Body of pancreas (tissue), 4 donors: ENCODE measurements around the gene BBOX1.

Experiments
- POLR2A ChIP-seq, 3 donors: fragments of 450-650 bp; IDR thresholded peaks; one replicate each; pipeline ENCODE4 v1.6.1; 2016; ENCODE audit warnings: antibody characterized with exemption in 3 of 3, mild to moderate bottlenecking in 2 of 3
- TF ChIP-seq, protein P1 (sequence below), 7 experiments: fragments of 450-650 bp in 4 of 7; fragments of 200-600 bp in 3 of 7; sonication (generic) in 3 of 7; IDR thresholded peaks; one replicate each; pipeline ENCODE4 v1.5.1; 2016 to 2019; ENCODE audit warnings: antibody characterized with exemption in 7 of 7

DNA sequence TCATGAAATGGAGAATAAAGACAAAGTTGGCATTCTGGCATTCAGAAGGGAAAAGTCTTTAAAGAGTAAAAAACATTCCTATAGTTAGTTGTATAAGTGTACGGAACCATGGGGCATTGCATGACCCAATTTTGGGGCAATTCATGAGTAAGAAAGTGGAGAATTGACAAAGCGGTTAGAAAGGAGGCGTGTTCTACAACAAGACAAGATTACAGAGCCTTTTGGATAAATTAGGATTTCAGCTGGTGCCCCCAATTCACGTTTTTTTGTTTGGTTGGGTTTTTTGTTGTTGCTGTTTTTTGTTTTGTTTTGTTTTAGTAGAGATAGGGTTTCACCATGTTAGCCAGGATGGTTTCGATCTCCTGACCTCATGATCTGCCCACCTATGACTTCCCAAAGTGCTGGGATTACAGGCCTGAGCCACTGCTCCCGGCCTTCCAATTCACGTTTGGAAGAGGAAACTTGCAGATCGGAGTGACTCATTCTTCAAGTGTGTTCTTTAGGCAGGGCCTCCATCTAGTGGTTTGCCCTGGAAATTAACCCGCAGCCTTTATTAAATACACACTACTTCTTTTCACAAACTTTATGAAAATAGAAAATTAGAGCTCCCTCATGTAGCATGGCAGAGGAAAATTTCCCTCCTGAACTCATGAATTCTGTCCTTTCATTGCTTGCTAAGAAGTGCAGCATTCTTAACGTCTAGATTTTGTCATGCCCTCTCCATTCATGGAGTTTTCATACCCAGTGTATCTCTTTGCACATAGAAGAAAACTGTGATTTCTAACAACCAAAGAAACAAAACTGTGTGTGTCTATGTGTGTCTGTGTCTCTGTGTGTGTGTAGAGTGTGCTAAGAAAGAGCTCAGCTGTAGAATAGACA is 118.1 kb downstream of the BBOX1 start:
- TF ChIP-seq POLR2A (IDR thresholded peaks at IDR 0.05): no peak
- TF ChIP-seq, protein P1, sequence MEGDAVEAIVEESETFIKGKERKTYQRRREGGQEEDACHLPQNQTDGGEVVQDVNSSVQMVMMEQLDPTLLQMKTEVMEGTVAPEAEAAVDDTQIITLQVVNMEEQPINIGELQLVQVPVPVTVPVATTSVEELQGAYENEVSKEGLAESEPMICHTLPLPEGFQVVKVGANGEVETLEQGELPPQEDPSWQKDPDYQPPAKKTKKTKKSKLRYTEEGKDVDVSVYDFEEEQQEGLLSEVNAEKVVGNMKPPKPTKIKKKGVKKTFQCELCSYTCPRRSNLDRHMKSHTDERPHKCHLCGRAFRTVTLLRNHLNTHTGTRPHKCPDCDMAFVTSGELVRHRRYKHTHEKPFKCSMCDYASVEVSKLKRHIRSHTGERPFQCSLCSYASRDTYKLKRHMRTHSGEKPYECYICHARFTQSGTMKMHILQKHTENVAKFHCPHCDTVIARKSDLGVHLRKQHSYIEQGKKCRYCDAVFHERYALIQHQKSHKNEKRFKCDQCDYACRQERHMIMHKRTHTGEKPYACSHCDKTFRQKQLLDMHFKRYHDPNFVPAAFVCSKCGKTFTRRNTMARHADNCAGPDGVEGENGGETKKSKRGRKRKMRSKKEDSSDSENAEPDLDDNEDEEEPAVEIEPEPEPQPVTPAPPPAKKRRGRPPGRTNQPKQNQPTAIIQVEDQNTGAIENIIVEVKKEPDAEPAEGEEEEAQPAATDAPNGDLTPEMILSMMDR (IDR thresholded peaks at IDR 0.05): peak; percentile 75 to 96 (median 93)
